Measurements from ENCODE around the gene DPP6.

The DPP6 gene

GRCh38 chr7:154812027-154812426, 759.8 kb downstream of the DPP6 start:
- no peak for TF ChIP-seq CTCF (IDR thresholded peaks at IDR 0.05; ENCODE audit: low read depth, low read length)
- no peak overlapping the region for H3K4me3 ChIP-seq (ENCODE audit: low read depth, low read length)
- H3K27ac ChIP-seq: no peak overlapping the region
- H3K36me3 ChIP-seq: no peaks in the 10 kb centered on the region
- H3K27me3 ChIP-seq (ENCODE audit: insufficient read depth, low read depth, severe bottlenecking): peaks cover 70% of the 10 kb centered on the region
- no peak for DNase-seq
- peaks cover 15% of the 10 kb centered on the region for H3K9me3 ChIP-seq (ENCODE audit: severe bottlenecking)

DNA sequence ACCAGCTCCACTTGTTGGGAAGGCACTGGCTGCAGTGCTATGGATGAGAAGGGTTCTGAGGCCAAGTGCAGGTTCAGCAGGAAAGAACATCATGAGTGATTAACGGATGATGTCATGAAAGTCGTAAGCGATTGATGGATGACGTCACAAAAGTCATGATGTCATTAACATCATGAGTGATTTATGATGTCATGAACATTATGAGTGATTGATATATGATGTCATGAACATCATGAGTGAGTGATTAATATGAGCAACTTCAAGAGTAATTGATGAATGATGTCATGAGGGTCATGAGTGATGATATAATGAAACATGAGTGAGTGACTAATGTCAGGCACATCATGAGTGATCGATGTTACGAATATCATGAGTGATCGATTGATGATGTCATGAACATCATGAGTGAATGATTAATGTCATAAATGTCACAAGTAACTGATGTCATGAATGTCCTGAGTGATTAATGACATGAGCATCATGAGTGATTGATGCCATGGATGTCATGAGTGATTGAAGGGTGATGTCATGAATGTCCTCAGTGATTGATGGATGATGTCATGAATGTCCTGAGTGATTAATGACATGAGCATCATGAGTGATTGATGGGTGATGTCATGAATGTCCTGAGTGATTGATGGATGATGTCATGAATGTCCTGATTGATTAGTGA, 765.2 kb downstream of the DPP6 start:
- H3K27me3 ChIP-seq (ENCODE audit: insufficient read depth, low read depth, severe bottlenecking): peaks cover 83% of the 10 kb centered on the region
- no peak for DNase-seq
- TF ChIP-seq CTCF (IDR thresholded peaks at IDR 0.05; ENCODE audit: low read depth, low read length): no peak
- H3K4me3 ChIP-seq (ENCODE audit: low read depth, low read length): no peak overlapping the region
- no peaks in the 10 kb centered on the region for H3K36me3 ChIP-seq
- peaks cover 5% of the 10 kb centered on the region for H3K9me3 ChIP-seq (ENCODE audit: severe bottlenecking)
- no peak overlapping the region for H3K27ac ChIP-seq

GRCh38 chr7:154827007-154827406, 774.8 kb downstream of the DPP6 start:
- TF ChIP-seq CTCF (IDR thresholded peaks at IDR 0.05; ENCODE audit: low read depth, low read length): no peak
- Histone ChIP-seq H3K4me3 (ENCODE audit: low read depth, low read length) (no peak overlapping the region), H3K27me3 (ENCODE audit: insufficient read depth, low read depth, severe bottlenecking) (peaks cover 89% of the 10 kb centered on the region), H3K27ac (no peak overlapping the region), H3K9me3 (ENCODE audit: severe bottlenecking) (no peaks in the 10 kb centered on the region), H3K36me3 (no peaks in the 10 kb centered on the region)
- no peak for DNase-seq

GRCh38 chr7:154832557-154833138, 780.5 kb downstream of the DPP6 start:
- peak; percentile 37; the same call in 1 of the 2 replicates for TF ChIP-seq CTCF (IDR thresholded peaks at IDR 0.05; ENCODE audit: low read depth, low read length)
- Histone ChIP-seq H3K9me3 (ENCODE audit: severe bottlenecking) (no peaks in the 10 kb centered on the region), H3K4me3 (ENCODE audit: low read depth, low read length) (no peak overlapping the region), H3K27ac (no peak overlapping the region), H3K27me3 (ENCODE audit: insufficient read depth, low read depth, severe bottlenecking) (peaks cover 90% of the 10 kb centered on the region), H3K36me3 (no peaks in the 10 kb centered on the region)
- DNase-seq: peak; percentile 22

DNA sequence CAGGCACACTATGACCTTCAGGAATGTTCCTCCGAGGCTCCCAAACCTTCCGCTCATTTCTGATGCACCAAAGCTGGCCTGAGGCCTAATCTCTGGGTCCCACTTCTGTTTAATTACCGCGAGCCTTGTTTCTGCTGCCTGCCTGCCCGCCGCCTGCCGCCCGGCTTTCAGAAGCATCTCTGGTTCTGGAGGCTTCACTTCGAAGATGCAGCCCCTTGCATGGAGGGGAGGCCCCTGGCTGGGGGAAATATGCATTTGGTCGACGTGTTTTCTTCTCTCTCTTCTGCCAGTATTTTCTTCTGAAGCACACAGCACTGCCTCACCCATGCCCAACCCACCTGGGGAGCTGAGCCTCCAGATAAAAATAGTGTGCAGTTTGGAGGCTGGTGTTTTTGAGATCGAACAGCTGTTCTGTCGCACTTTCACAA, 783.8 kb downstream of the DPP6 start:
- no peak overlapping the region for H3K4me3 ChIP-seq (ENCODE audit: low read depth, low read length)
- TF ChIP-seq CTCF (IDR thresholded peaks at IDR 0.05; ENCODE audit: low read depth, low read length): no peak
- no peak overlapping the region for H3K27ac ChIP-seq
- H3K27me3 ChIP-seq (ENCODE audit: insufficient read depth, low read depth, severe bottlenecking): peaks cover 94% of the 10 kb centered on the region
- no peak for DNase-seq
- no peaks in the 10 kb centered on the region for H3K9me3 ChIP-seq (ENCODE audit: severe bottlenecking)
- no peaks in the 10 kb centered on the region for H3K36me3 ChIP-seq
